Trophoblast cell (in vitro differentiated cells and primary cell): Measurements from ENCODE around the gene TIMP3.

Source experiments
- DNase-seq, 2 donors: peaks; one replicate each; pipeline ENCODE4 v3.0.0-alpha.2; 2016
- H2AFZ ChIP-seq: 2 replicates; pipeline ENCODE4 v1.6.1; 2013; ENCODE audit warnings: low read length, moderate library complexity, mild to moderate bottlenecking; ENCODE audit not compliant: insufficient read depth, poor library complexity
- H2AK5ac ChIP-seq: 2 replicates; pipeline ENCODE4 v1.6.1; 2013; ENCODE audit warnings: mild to moderate bottlenecking, low read length
- H2BK120ac ChIP-seq: 2 replicates; pipeline ENCODE4 v1.6.1; 2013; ENCODE audit warnings: low read length, mild to moderate bottlenecking, moderate library complexity; ENCODE audit not compliant: insufficient read depth, poor library complexity
- H2BK12ac ChIP-seq: 2 replicates; pipeline ENCODE4 v1.6.1; 2013; ENCODE audit warnings: mild to moderate bottlenecking, low read length, moderate library complexity
- H2BK5ac ChIP-seq: 2 replicates; pipeline ENCODE4 v1.6.1; 2013; ENCODE audit warnings: low read length, low read depth, moderate library complexity, mild to moderate bottlenecking; ENCODE audit not compliant: poor library complexity
- H3K14ac ChIP-seq: 2 replicates; pipeline ENCODE4 v1.6.1; 2013; ENCODE audit warnings: mild to moderate bottlenecking, low read length
- H3K18ac ChIP-seq: 2 replicates; pipeline ENCODE4 v1.6.1; 2013; ENCODE audit warnings: mild to moderate bottlenecking, low read length
- H3K23ac ChIP-seq: 2 replicates; pipeline ENCODE4 v1.6.1; 2013; ENCODE audit warnings: low read length
- H3K27ac ChIP-seq: 2 replicates; pipeline ENCODE4 v1.5.1; 2013; ENCODE audit warnings: low read depth, mild to moderate bottlenecking, inconsistent platforms, low read length, moderate library complexity
- H3K27me3 ChIP-seq: 2 replicates; pipeline ENCODE4 v1.6.1; 2013; ENCODE audit warnings: inconsistent platforms, mild to moderate bottlenecking, low read length, moderate library complexity; ENCODE audit not compliant: insufficient read depth
- H3K36me3 ChIP-seq, 2 experiments: 1 replicate in 1 of 2; 2 replicates in 1 of 2; pipeline ENCODE4 v1.6.1; 2013; ENCODE audit warnings: low read length in 2 of 2, mild to moderate bottlenecking in 2 of 2, moderate library complexity in 1 of 2; ENCODE audit not compliant: insufficient read depth in 2 of 2, control insufficient read depth in 1 of 2
- H3K4ac ChIP-seq: 2 replicates; pipeline ENCODE4 v1.6.1; 2013; ENCODE audit warnings: low read depth, mild to moderate bottlenecking, low read length, moderate library complexity
- H3K4me1 ChIP-seq, 2 experiments: 1 replicate in 1 of 2; 2 replicates in 1 of 2; pipeline ENCODE4 v1.6.1; 2013; ENCODE audit warnings: low read length in 2 of 2, mild to moderate bottlenecking in 2 of 2, moderate library complexity in 1 of 2; ENCODE audit not compliant: insufficient read depth in 2 of 2, control insufficient read depth in 1 of 2
- H3K4me2 ChIP-seq: 2 replicates; pipeline ENCODE4 v1.6.1; 2013; ENCODE audit warnings: inconsistent platforms, mild to moderate bottlenecking, low read length, moderate library complexity
- H3K4me3 ChIP-seq: 2 replicates; pipeline ENCODE4 v1.5.1; 2013; ENCODE audit warnings: mild to moderate bottlenecking, low read depth, low read length, inconsistent platforms
- H3K79me1 ChIP-seq: one replicate; pipeline ENCODE4 v1.6.1; 2013; ENCODE audit warnings: low read length
- H3K79me2 ChIP-seq: 2 replicates; pipeline ENCODE4 v1.6.1; 2013; ENCODE audit warnings: low read length, mild to moderate bottlenecking; ENCODE audit not compliant: control insufficient read depth, insufficient read depth, poor library complexity
- H3K9ac ChIP-seq: 2 replicates; pipeline ENCODE4 v1.6.1; 2013; ENCODE audit warnings: mild to moderate bottlenecking, low read length
- H3K9me3 ChIP-seq: 2 replicates; pipeline ENCODE4 v1.6.1; 2013; ENCODE audit warnings: low read depth, mild to moderate bottlenecking, control low read depth, inconsistent platforms, low read length; ENCODE audit not compliant: insufficient read depth
- H4K12ac ChIP-seq: 2 replicates; pipeline ENCODE4 v1.6.1; 2013; ENCODE audit warnings: low read depth, mild to moderate bottlenecking, low read length, moderate library complexity
- H4K8ac ChIP-seq: 2 replicates; pipeline ENCODE4 v1.6.1; 2013; ENCODE audit warnings: low read depth, mild to moderate bottlenecking, low read length, moderate library complexity
- H4K91ac ChIP-seq: one replicate; pipeline ENCODE4 v1.6.1; 2013; ENCODE audit warnings: low read depth, mild to moderate bottlenecking, low read length, moderate library complexity
- WGBS: extraction: QIAGEN DNeasy Blood & Tissue Kit; methylation state at CpG from one replicate; pipeline ENCODE4 v1.1.7; 2013; ENCODE audit warnings: missing lambda C conversion rate; ENCODE audit not compliant: insufficient read length, insufficient coverage; ENCODE audit errors: extremely low coverage; 5-methylcytosine and 5-hydroxymethylcytosine counted together

The TIMP3 gene

DNA sequence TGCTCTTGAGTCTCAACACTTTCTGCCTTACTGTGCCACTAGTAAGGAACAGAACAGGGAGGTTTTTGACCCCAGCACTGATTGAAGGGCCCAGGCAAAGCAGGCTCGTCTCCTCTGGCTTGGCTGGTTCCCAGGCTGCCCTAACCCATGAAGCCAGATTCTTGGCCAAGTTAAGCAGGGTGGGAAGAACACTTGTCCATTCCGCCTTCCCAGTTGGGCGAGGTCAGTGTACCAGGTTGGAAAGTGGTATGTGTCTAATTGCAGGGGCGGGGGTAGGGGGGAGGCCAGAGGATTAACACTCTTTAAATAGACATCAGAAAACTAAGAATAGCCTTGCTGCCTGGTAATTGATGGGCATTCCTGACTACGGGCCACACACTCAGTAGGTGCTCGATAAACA, 14.4 kb downstream of the TIMP3 start:
- Histone ChIP-seq H3K27ac (no peak overlapping the region), H3K9ac (no peak overlapping the region), H2AFZ (no peak overlapping the region), H2BK5ac (no peak overlapping the region), H3K36me3 (peaks cover 35 to 50% of the 10 kb centered on the region in 2 experiments), H3K4ac (peak overlapping the region; percentile 24), H4K91ac (no peak overlapping the region), H3K9me3 (no peaks in the 10 kb centered on the region), H3K79me1 (peaks cover 2% of the 10 kb centered on the region), H2AK5ac (no peak overlapping the region), H2BK12ac (no peak overlapping the region), H3K23ac (no peak overlapping the region), H3K79me2 (peaks cover 4% of the 10 kb centered on the region), H3K14ac (no peak overlapping the region), H3K4me2 (no peak overlapping the region), H3K4me1 (peaks cover 15 to 19% of the 10 kb centered on the region in 2 experiments), H4K8ac (no peak overlapping the region), H3K4me3 (no peak overlapping the region), H3K27me3 (no peaks in the 10 kb centered on the region), H2BK120ac (no peak overlapping the region), H3K18ac (no peak overlapping the region), H4K12ac (no peak overlapping the region)
- DNase-seq, result no peak
- no CpG with 5 or more reads among the region's 6 CpGs for WGBS

DNA sequence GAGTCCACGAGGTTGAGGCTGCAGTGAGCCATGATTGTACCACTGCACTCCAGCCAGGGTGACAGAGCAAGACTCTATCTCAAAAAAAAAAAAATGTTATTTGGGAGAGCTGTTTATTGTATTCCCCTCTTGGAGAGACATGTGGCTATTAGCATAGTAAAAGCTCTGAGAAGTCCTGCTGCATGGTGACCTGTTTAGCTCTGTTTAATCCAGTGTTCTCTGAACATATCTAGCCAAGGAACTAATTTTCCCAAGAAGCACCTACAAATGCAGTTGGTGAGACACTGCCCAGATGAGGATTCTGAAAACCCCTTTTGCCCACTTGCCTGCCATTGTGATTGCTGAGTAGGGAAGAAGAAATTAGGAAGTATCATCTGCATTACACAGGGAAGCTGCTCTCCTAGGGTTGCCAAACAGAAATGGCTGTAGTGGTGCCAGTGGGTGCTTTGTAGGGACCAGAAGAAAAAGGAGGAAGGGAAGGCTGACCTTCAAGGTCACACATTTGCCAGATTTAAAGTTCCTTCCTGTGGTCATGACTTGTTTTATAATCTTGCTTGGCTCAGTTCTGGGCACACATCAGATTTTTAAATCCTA, 15.7 kb downstream of the TIMP3 start:
- Histone ChIP-seq H2AFZ (no peak overlapping the region), H3K4ac (no peak overlapping the region), H4K8ac (no peak overlapping the region), H3K9me3 (no peaks in the 10 kb centered on the region), H4K91ac (no peak overlapping the region), H3K4me2 (no peak overlapping the region), H3K79me2 (peaks cover 4% of the 10 kb centered on the region), H3K27me3 (no peaks in the 10 kb centered on the region), H3K27ac (no peak overlapping the region), H3K14ac (no peak overlapping the region), H3K9ac (no peak overlapping the region), H4K12ac (no peak overlapping the region), H3K23ac (no peak overlapping the region), H2BK5ac (no peak overlapping the region), H2BK120ac (no peak overlapping the region), H3K36me3 (peaks cover 38 to 53% of the 10 kb centered on the region in 2 experiments), H3K4me1 (peaks cover 15 to 19% of the 10 kb centered on the region in 2 experiments), H3K18ac (no peak overlapping the region), H3K4me3 (no peak overlapping the region), H2AK5ac (no peak overlapping the region), H2BK12ac (no peak overlapping the region), H3K79me1 (peaks cover 2% of the 10 kb centered on the region)
- no CpG with 5 or more reads among the region's 1 CpG for WGBS
- no peak for DNase-seq

DNA sequence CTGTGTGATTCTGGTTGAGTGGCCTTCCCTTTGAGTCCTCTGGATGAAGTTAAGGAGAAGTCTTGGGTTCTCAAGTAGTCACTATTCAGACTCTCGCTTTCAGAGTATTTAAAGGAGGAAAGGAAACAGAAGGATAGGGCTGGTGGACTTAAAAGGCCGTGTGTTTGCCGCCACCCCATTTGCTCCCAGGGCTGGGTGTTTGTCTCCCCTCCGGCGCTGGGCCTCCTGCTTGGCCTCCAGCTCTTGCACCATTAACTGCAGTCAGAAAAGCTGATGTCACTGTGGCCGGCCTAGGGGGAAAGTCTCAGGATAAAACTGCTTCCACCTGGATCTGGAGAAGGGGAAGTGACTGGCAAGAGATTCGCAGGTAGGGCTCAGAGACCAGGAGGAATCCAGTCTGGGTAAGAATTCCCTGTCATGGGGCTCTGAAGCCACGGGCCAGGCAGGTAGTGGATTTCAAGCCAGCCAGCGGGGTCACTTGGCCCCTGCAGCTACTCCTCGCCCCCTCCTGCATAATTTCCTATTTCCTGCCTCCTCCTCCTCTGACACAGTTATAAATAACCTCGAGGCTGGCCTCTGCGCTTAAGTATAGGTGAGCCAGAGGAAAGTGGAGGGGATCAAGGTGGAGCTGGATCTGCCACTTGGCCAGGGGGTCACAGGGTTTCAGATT, 17.1 kb downstream of the TIMP3 start:
- no peak overlapping the region for H4K8ac ChIP-seq
- no peak overlapping the region for H3K4me3 ChIP-seq
- H3K79me2 ChIP-seq, result peaks cover 4% of the 10 kb centered on the region
- no peak overlapping the region for H2BK12ac ChIP-seq
- no peak overlapping the region for H3K14ac ChIP-seq
- no peak overlapping the region for H3K23ac ChIP-seq
- no peak overlapping the region for H2AK5ac ChIP-seq
- H2AFZ ChIP-seq, result no peak overlapping the region
- DNase-seq, result peak; percentile 63 to 69
- H3K4me1 ChIP-seq, result peaks cover 15 to 19% of the 10 kb centered on the region in 2 experiments
- peaks cover 2% of the 10 kb centered on the region for H3K79me1 ChIP-seq
- no peak overlapping the region for H4K91ac ChIP-seq
- no CpG with 5 or more reads among the region's 12 CpGs for WGBS
- H3K4me2 ChIP-seq, result peak overlapping the region; percentile 4
- H4K12ac ChIP-seq, result no peak overlapping the region
- no peaks in the 10 kb centered on the region for H3K27me3 ChIP-seq
- no peak overlapping the region for H2BK5ac ChIP-seq
- H3K9ac ChIP-seq, result no peak overlapping the region
- H3K27ac ChIP-seq, result peak overlapping the region; percentile 45
- H3K9me3 ChIP-seq, result no peaks in the 10 kb centered on the region
- no peak overlapping the region for H3K4ac ChIP-seq
- peak overlapping the region; percentile 1 for H2BK120ac ChIP-seq
- H3K18ac ChIP-seq, result no peak overlapping the region
- H3K36me3 ChIP-seq, result peaks cover 43 to 54% of the 10 kb centered on the region in 2 experiments

DNA sequence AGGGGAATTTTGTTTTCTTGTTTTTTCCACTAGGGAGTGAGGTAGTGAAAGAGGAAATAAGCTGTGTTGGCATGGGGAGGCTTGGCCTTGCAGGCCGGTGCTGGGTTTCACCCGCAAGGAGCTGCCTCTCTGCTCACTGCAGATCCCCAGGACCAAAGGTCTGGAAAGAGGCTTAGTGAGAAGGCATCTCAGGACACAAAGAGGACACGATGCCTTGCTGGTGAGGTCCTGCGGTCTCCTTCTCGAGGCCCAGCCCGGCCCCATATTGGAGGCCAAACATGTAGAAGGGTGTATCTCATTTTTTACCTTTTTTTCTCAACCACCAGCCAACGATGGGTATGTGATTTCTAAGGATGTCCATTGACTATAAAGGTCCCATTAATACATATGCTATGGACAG, 17.6 kb downstream of the TIMP3 start:
- Histone ChIP-seq H2AFZ (no peak overlapping the region), H3K36me3 (peaks cover 44 to 52% of the 10 kb centered on the region in 2 experiments), H3K4ac (no peak overlapping the region), H3K79me1 (peaks cover 2% of the 10 kb centered on the region), H3K9ac (peak overlapping the region; percentile 4), H3K79me2 (peaks cover 4% of the 10 kb centered on the region), H3K27ac (no peak overlapping the region), H2BK5ac (no peak overlapping the region), H3K18ac (no peak overlapping the region), H3K4me3 (no peak overlapping the region), H3K4me2 (no peak overlapping the region), H3K9me3 (no peaks in the 10 kb centered on the region), H4K8ac (no peak overlapping the region), H3K4me1 (peaks cover 15 to 19% of the 10 kb centered on the region in 2 experiments), H4K91ac (no peak overlapping the region), H4K12ac (no peak overlapping the region), H3K14ac (no peak overlapping the region), H2BK12ac (no peak overlapping the region), H2AK5ac (no peak overlapping the region), H3K27me3 (no peaks in the 10 kb centered on the region), H2BK120ac (no peak overlapping the region), H3K23ac (no peak overlapping the region)
- no CpG with 5 or more reads among the region's 7 CpGs for WGBS
- DNase-seq, result no peak
